ENCODE results near the gene OTOS.

Gene OTOS

DNA sequence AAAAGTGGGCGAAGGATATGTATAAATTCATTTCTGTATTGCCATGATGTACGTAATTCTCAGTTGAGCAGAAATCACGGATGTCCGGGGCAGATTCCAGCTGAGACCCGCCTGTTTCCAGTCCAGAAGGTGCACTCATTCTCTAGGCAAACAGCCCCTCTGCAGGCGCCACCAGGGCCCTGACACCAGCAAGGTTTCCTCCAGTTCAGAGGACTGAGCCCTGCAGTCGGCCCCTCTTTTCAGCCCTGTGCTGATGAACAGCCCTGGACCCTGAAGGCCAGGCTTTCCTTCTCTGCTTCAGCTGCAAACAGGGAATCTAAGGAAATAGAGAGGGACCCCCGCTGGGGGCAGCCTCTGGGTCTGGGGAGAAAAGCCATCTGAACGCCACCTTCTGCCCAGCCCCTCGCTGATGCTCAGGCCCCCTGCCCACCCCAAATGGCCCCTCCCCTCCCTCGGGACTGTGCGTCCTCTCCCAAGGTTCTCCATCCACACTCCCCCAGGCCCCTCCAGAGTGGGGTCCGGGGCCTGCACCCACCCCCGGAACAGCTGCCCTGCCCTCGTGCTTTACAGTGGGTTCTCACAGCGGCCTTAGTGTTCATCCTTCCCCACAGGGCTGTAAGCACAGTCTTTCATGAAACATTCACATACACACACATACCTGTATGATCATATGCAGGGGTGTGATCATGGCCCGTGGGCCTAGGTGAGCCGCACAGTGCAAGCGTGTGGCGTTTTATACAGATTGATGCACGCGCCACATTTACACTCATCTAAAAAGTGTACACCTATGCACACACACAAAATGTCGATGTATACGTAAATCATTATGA is 16.4 kb downstream of the OTOS start:
- DNase-seq, result no peak

DNA sequence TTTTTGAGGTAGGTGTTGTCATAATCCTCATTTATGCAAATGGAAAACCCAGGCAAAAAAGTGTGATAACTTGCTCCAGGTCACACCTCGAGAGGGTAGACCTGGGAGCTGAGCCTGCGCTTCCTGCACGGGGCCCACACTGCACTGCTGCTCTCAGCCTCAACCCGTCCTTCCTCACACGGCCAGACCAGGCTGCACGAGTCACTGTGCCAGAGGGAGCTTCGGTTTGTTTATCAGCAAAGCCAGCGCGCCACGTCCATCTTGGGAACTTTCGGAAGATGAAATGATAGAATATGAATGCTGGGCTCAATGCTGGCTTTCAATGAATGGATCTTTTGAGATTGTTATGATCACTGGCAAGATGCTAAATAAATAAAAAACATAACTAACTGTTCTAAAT is 18.8 kb downstream of the OTOS start:
- no peak for DNase-seq

GRCh38 chr2:240121190-240121589 is 19.3 kb downstream of the OTOS start:
- DNase-seq, result no peak

DNA sequence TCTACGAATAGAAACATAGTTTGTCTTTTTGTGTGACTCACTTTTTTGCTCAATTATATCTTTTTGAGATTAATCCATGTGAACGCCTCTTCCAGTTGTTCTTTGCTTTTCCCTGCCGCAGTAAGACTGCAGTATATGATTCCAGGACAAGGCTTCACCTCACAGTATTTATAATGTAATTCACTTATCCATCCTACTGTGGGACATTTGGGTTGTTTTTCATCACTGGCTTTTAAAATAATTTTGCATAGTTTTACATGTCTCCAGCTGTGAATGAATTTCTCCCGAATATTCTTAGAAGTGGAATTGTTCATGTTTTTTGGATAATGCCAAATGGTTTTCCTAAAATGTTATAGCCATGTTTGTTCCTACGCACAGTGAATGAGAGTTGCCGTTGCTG is 26.2 kb downstream of the OTOS start:
- no peak for DNase-seq

GRCh38 chr2:240112914-240113690 is 27.4 kb downstream of the OTOS start:
- DNase-seq, result no peak

- DNase-seq, result no peak
These were observed 29.2 kb downstream of the OTOS start for GRCh38 chr2:240111253-240111652.

GRCh38 chr2:240109386-240109785 is 31.1 kb downstream of the OTOS start:
- no peak for DNase-seq

GRCh38 chr2:240107477-240107796 is 33.0 kb downstream of the OTOS start:
- DNase-seq, result no peak

GRCh38 chr2:240106765-240107476 is 33.5 kb downstream of the OTOS start:
- DNase-seq, result no peak

DNA sequence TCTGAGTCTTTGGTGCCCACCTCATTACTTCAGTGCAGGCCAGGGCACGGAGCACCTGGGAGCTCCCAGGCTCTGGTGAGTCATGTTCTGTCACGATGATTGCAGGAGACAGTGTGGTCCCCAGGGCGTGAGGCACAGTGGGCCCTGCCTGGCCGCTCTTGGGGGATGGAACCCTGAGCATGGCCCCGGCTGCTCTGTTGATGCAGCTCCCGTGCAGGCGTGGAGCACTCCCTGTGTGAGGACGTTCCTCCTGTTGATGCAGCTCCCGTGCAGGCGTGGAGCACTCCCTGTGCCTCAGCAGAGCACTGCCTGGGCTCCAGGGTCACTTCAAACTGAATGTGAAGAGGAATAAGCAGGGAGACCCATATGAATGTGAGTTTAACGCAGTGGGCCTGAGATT is 34.5 kb downstream of the OTOS start:
- DNase-seq, result no peak

- no peak for DNase-seq
These were observed 37.3 kb downstream of the OTOS start for GRCh38 chr2:240103136-240103535.

GRCh38 chr2:240098349-240098748 is 42.1 kb downstream of the OTOS start:
- DNase-seq, result no peak

DNA sequence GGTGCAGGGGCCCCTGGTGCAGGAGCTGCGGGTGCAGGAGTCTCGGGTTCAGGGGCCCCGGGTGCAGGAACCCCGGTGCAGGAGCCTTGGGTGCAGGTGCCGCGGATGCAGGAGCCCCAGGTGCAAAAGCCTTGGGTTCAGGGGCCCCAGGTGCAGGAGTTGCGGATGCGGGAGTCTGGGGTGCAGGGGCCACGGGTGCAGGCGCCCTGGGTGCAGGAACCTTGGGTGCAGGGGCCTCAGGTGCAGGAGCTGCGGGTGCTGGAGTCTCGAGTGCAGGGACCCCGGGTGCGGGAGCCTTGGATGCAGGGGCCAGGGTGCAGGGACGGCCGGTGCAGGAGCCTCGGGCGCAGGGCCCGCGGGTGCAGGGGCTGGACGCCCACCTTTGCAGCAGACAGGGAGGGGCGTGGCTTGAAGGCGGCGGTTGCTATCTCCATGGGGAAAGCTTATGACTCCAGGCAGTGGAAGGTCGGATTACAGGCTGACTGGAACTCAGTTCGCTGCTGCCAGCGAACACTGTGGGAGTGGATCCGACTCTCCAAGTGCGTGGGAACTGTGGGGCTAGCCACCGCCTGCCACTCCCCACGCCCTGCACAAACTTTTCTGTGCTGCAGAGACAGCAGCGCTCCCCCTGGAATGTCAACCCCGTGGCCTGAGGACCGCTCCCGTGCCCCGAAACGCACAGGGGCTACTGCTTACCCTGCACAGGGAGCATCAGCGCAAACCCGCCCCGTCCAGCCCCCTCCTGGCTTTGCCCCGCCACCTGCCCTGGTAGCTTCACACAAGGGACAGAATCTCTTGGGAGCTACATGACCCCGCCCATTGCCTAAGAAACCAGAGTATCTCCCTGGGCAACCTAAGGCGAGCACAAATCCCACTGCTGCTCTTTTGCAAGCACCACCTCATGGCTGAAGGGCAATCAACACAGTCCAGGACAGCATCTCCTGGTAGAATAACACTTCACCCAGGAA is 44.6 kb downstream of the OTOS start:
- DNase-seq, result no peak

- no peak for DNase-seq
These were observed 51.2 kb downstream of the OTOS start for GRCh38 chr2:240089306-240089705.

All from nucleus accumbens (tissue), 56 donors.